Mesendoderm (in vitro differentiated cells): ENCODE results near the gene CRELD2.

Experiments used
- DNase-seq: peaks from one replicate; pipeline ENCODE4 v3.0.0; 2013
- H2AK5ac ChIP-seq: 2 replicates; pipeline ENCODE4 v1.6.1; 2013; ENCODE audit warnings: low read length, inconsistent platforms
- H2BK120ac ChIP-seq: 2 replicates; pipeline ENCODE4 v1.6.1; 2013; ENCODE audit warnings: low read depth, mild to moderate bottlenecking, low read length, moderate library complexity, mixed read lengths
- H2BK15ac ChIP-seq: replicated peaks from 2 replicates; pipeline ENCODE4 v1.6.1; 2013; ENCODE audit warnings: low read depth, mild to moderate bottlenecking, moderate library complexity
- H2BK5ac ChIP-seq: 2 replicates; pipeline ENCODE4 v1.6.1; 2013; ENCODE audit warnings: low read length, inconsistent platforms
- H3K18ac ChIP-seq: 2 replicates; pipeline ENCODE4 v1.6.1; 2013; ENCODE audit warnings: mild to moderate bottlenecking, low read length, mixed read lengths
- H3K23ac ChIP-seq: one replicate; pipeline ENCODE4 v1.6.1; 2013; ENCODE audit warnings: low read length
- H3K27ac ChIP-seq: 2 replicates; pipeline ENCODE4 v1.5.1; 2013; ENCODE audit warnings: low read depth, mild to moderate bottlenecking, inconsistent platforms, low read length, moderate library complexity
- H3K27me3 ChIP-seq: 2 replicates; pipeline ENCODE4 v1.6.1; 2013; ENCODE audit warnings: low read length, control low read depth, mild to moderate bottlenecking, inconsistent platforms; ENCODE audit not compliant: insufficient read depth, poor library complexity
- H3K36me3 ChIP-seq: 2 replicates; pipeline ENCODE4 v1.6.1; 2013; ENCODE audit warnings: low read length, inconsistent platforms; ENCODE audit not compliant: control insufficient read depth, insufficient read depth
- H3K4ac ChIP-seq: one replicate; pipeline ENCODE4 v1.6.1; 2013; ENCODE audit warnings: low read depth, mild to moderate bottlenecking, low read length, moderate library complexity
- H3K4me1 ChIP-seq: 2 replicates; pipeline ENCODE4 v1.6.1; 2013; ENCODE audit warnings: low read depth, low read length, inconsistent platforms; ENCODE audit not compliant: control insufficient read depth
- H3K4me2 ChIP-seq: 2 replicates; pipeline ENCODE4 v1.6.1; 2013; ENCODE audit warnings: low read length
- H3K4me3 ChIP-seq: 2 replicates; pipeline ENCODE4 v1.5.1; 2013; ENCODE audit warnings: mild to moderate bottlenecking, low read length
- H3K56ac ChIP-seq: one replicate; pipeline ENCODE4 v1.6.1; 2013; ENCODE audit warnings: low read length
- H3K79me1 ChIP-seq: 2 replicates; pipeline ENCODE4 v1.6.1; 2013; ENCODE audit warnings: low read length, inconsistent platforms
- H3K79me2 ChIP-seq: 2 replicates; pipeline ENCODE4 v1.6.1; 2013; ENCODE audit warnings: mild to moderate bottlenecking, low read length; ENCODE audit not compliant: control insufficient read depth, insufficient read depth
- H3K9ac ChIP-seq: 2 replicates; pipeline ENCODE4 v1.6.1; 2013; ENCODE audit warnings: low read length, inconsistent platforms
- H4K5ac ChIP-seq: one replicate; pipeline ENCODE4 v1.6.1; 2013; ENCODE audit warnings: low read length
- H4K8ac ChIP-seq: one replicate; pipeline ENCODE4 v1.6.1; 2013; ENCODE audit warnings: low read depth, mild to moderate bottlenecking, control low read depth, low read length, moderate library complexity
- WGBS: extraction: QIAGEN DNeasy Blood & Tissue Kit; methylation state at CpG from one replicate; pipeline ENCODE4 v1.1.7; 2013; ENCODE audit warnings: low lambda C conversion rate, missing lambda C conversion rate; ENCODE audit not compliant: insufficient coverage; ENCODE audit errors: extremely low coverage; 5-methylcytosine and 5-hydroxymethylcytosine counted together

Gene CRELD2

GRCh38 chr22:49885881-49886280 lies 32.6 kb upstream of the CRELD2 start:
- H3K36me3 ChIP-seq = peaks cover 8% of the 10 kb centered on the region
- no peak overlapping the region for H3K23ac ChIP-seq
- H3K4ac ChIP-seq = no peak overlapping the region
- H3K56ac ChIP-seq = no peak overlapping the region
- no peaks in the 10 kb centered on the region for H3K4me1 ChIP-seq
- no peak overlapping the region for H4K8ac ChIP-seq
- peaks cover 18% of the 10 kb centered on the region for H3K79me1 ChIP-seq
- H3K4me3 ChIP-seq = no peak overlapping the region
- H2AK5ac ChIP-seq = no peak overlapping the region
- H3K4me2 ChIP-seq = no peak overlapping the region
- no peak overlapping the region for H2BK120ac ChIP-seq
- peaks cover 5% of the 10 kb centered on the region for H3K79me2 ChIP-seq
- no peaks in the 10 kb centered on the region for H3K27me3 ChIP-seq
- no peak for DNase-seq
- no peak overlapping the region for H3K18ac ChIP-seq
- no peak overlapping the region for H2BK5ac ChIP-seq
- no CpG with 5 or more reads among the region's 35 CpGs for WGBS
- no peak overlapping the region for H3K9ac ChIP-seq
- H3K27ac ChIP-seq = no peak overlapping the region
- H2BK15ac ChIP-seq = no peak overlapping the region
- no peak overlapping the region for H4K5ac ChIP-seq

- H3K27me3 ChIP-seq = no peaks in the 10 kb centered on the region
These were observed 31.9 kb upstream of the CRELD2 start for GRCh38 chr22:49886346-49887063.

GRCh38 chr22:49887064-49887451 lies 31.4 kb upstream of the CRELD2 start:
- no peak overlapping the region for H3K18ac ChIP-seq
- no peak overlapping the region for H2BK5ac ChIP-seq
- H3K56ac ChIP-seq = no peak overlapping the region
- H4K8ac ChIP-seq = no peak overlapping the region
- no peak overlapping the region for H2BK15ac ChIP-seq
- no peak overlapping the region for H2AK5ac ChIP-seq
- WGBS = 100% methylated on average over 1 of the region's 14 CpGs
- H3K4ac ChIP-seq = no peak overlapping the region
- peaks cover 13% of the 10 kb centered on the region for H3K79me1 ChIP-seq
- no peaks in the 10 kb centered on the region for H3K27me3 ChIP-seq
- no peak overlapping the region for H3K23ac ChIP-seq
- peaks cover 2% of the 10 kb centered on the region for H3K79me2 ChIP-seq
- H3K4me2 ChIP-seq = no peak overlapping the region
- peaks cover 8% of the 10 kb centered on the region for H3K36me3 ChIP-seq
- H3K4me1 ChIP-seq = no peaks in the 10 kb centered on the region
- no peak overlapping the region for H3K9ac ChIP-seq
- no peak overlapping the region for H3K27ac ChIP-seq
- H2BK120ac ChIP-seq = no peak overlapping the region
- DNase-seq = no peak
- H3K4me3 ChIP-seq = no peak overlapping the region
- H4K5ac ChIP-seq = no peak overlapping the region

More at GRCh38 chr22:49886346-49887063, 31.9 kb upstream of the CRELD2 start:
- peaks cover 5% of the 10 kb centered on the region for H3K79me2 ChIP-seq
- peaks cover 15% of the 10 kb centered on the region for H3K79me1 ChIP-seq
- H3K56ac ChIP-seq = no peak overlapping the region
- H3K36me3 ChIP-seq = peaks cover 8% of the 10 kb centered on the region
- DNase-seq = no peak
- no peaks in the 10 kb centered on the region for H3K4me1 ChIP-seq
- no peak overlapping the region for H4K5ac ChIP-seq
- H3K27ac ChIP-seq = no peak overlapping the region
- H2BK15ac ChIP-seq = no peak overlapping the region
- no peak overlapping the region for H2BK5ac ChIP-seq
- H2BK120ac ChIP-seq = no peak overlapping the region
- H3K9ac ChIP-seq = no peak overlapping the region
- no peak overlapping the region for H3K23ac ChIP-seq
- H3K4ac ChIP-seq = no peak overlapping the region
- H3K4me3 ChIP-seq = no peak overlapping the region
- WGBS = no CpG with 5 or more reads among the region's 41 CpGs
- no peak overlapping the region for H4K8ac ChIP-seq
- H2AK5ac ChIP-seq = no peak overlapping the region
- H3K4me2 ChIP-seq = no peak overlapping the region
- H3K18ac ChIP-seq = no peak overlapping the region

GRCh38 chr22:49887702-49888101 lies 30.7 kb upstream of the CRELD2 start:
- no peaks in the 10 kb centered on the region for H3K27me3 ChIP-seq
- no peak overlapping the region for H4K8ac ChIP-seq
- H3K4me3 ChIP-seq = no peak overlapping the region
- no peak overlapping the region for H2BK5ac ChIP-seq
- no peak overlapping the region for H3K4me2 ChIP-seq
- no peak overlapping the region for H3K23ac ChIP-seq
- peaks cover 8% of the 10 kb centered on the region for H3K79me1 ChIP-seq
- H3K36me3 ChIP-seq = peaks cover 8% of the 10 kb centered on the region
- no peak overlapping the region for H3K56ac ChIP-seq
- DNase-seq = no peak
- H3K79me2 ChIP-seq = no peaks in the 10 kb centered on the region
- H3K4me1 ChIP-seq = no peaks in the 10 kb centered on the region
- no peak overlapping the region for H2AK5ac ChIP-seq
- no peak overlapping the region for H3K9ac ChIP-seq
- H3K4ac ChIP-seq = no peak overlapping the region
- no peak overlapping the region for H3K27ac ChIP-seq
- H2BK120ac ChIP-seq = no peak overlapping the region
- H2BK15ac ChIP-seq = no peak overlapping the region
- no peak overlapping the region for H3K18ac ChIP-seq
- no peak overlapping the region for H4K5ac ChIP-seq
- WGBS = no CpG with 5 or more reads among the region's 9 CpGs

- no peak overlapping the region for H3K4me2 ChIP-seq
- H3K9ac ChIP-seq = no peak overlapping the region
- H3K4me1 ChIP-seq = no peaks in the 10 kb centered on the region
- no peak overlapping the region for H2BK15ac ChIP-seq
- H3K36me3 ChIP-seq = peaks cover 8% of the 10 kb centered on the region
- peaks cover 8% of the 10 kb centered on the region for H3K79me1 ChIP-seq
- H3K56ac ChIP-seq = no peak overlapping the region
- no peaks in the 10 kb centered on the region for H3K79me2 ChIP-seq
- no peak overlapping the region for H3K23ac ChIP-seq
- H3K4me3 ChIP-seq = no peak overlapping the region
- no peak overlapping the region for H3K4ac ChIP-seq
- no peak overlapping the region for H2AK5ac ChIP-seq
- no CpG with 5 or more reads among the region's 5 CpGs for WGBS
- H3K27ac ChIP-seq = no peak overlapping the region
- no peak for DNase-seq
- no peak overlapping the region for H4K5ac ChIP-seq
- no peak overlapping the region for H2BK5ac ChIP-seq
- H4K8ac ChIP-seq = no peak overlapping the region
- H3K27me3 ChIP-seq = no peaks in the 10 kb centered on the region
- no peak overlapping the region for H3K18ac ChIP-seq
- H2BK120ac ChIP-seq = no peak overlapping the region
These were observed 29.4 kb upstream of the CRELD2 start for GRCh38 chr22:49889071-49889470.
